ENCODE measurements around the gene NPAS1.

- TF ChIP-seq CTCF (IDR thresholded peaks at IDR 0.05), result no peak
- TF ChIP-seq EZH2 (IDR thresholded peaks at IDR 0.05), result no peak
- TF ChIP-seq EZH2phosphoT487 (IDR thresholded peaks at IDR 0.05), result no peak
Observed at GRCh38 chr19:47067215-47067847, 47.7 kb downstream of the NPAS1 start.
